ENCODE results near the gene BLTP3A. TPM values are rescaled to one million over a fixed set of nuclear protein-coding genes. Genes with fewer than 3 reads are reported as not detected.
"Not testable (repeated sequence)": the region's sequence is repeated elsewhere in the genome, so short reads cannot be mapped to it uniquely, and the experiment has no call there.

Gene BLTP3A
- total RNA-seq, 4 donors from 2014 or later: 11.7 to 19.6 (median 16.0) TPM

DNA sequence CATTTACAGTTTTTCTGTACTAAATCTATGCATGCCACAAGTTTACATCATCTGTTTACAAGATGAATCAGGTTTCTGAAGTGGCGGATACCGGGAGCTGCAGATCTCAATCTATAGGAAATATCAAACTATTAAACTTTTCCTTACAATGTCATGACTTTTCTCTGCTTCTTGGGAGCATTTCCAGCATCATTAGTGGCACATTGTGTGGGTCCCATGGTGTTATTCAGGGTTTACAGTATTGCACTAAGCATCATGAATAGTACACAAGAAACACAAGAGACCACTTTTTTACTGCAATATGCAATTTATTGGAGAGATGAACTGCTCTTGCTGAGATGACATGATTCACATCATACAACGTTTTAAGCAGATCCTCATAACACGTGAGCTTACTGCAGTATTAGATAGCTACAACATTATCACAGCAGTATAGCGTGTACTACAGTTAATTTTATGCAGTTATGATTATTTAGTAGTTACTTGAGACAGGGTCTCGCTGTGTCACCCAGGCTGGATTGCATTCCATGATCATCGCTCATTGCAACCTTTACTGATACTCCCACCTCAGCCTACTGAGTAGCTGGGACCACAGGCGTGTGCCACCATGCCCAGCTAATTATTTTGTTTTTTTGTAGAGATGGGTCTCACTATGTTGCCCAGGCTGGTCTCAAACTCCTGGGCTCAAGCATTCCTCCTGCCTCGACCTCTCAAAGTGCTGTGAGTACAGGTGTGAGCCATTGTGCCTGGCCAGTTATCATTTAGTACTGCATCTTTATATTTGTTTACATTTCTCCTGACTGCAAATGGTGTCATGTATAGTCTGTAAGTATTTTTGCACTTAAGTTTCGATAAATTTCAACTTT is 18.4 kb downstream of the BLTP3A start:
- ATAC-seq (ENCODE audit: low FRiP score) (no peak), DNase-seq (ENCODE audit: low spot score) (no peak)
- TF ChIP-seq, protein P1, sequence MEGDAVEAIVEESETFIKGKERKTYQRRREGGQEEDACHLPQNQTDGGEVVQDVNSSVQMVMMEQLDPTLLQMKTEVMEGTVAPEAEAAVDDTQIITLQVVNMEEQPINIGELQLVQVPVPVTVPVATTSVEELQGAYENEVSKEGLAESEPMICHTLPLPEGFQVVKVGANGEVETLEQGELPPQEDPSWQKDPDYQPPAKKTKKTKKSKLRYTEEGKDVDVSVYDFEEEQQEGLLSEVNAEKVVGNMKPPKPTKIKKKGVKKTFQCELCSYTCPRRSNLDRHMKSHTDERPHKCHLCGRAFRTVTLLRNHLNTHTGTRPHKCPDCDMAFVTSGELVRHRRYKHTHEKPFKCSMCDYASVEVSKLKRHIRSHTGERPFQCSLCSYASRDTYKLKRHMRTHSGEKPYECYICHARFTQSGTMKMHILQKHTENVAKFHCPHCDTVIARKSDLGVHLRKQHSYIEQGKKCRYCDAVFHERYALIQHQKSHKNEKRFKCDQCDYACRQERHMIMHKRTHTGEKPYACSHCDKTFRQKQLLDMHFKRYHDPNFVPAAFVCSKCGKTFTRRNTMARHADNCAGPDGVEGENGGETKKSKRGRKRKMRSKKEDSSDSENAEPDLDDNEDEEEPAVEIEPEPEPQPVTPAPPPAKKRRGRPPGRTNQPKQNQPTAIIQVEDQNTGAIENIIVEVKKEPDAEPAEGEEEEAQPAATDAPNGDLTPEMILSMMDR (IDR thresholded peaks at IDR 0.05): no peak

DNA sequence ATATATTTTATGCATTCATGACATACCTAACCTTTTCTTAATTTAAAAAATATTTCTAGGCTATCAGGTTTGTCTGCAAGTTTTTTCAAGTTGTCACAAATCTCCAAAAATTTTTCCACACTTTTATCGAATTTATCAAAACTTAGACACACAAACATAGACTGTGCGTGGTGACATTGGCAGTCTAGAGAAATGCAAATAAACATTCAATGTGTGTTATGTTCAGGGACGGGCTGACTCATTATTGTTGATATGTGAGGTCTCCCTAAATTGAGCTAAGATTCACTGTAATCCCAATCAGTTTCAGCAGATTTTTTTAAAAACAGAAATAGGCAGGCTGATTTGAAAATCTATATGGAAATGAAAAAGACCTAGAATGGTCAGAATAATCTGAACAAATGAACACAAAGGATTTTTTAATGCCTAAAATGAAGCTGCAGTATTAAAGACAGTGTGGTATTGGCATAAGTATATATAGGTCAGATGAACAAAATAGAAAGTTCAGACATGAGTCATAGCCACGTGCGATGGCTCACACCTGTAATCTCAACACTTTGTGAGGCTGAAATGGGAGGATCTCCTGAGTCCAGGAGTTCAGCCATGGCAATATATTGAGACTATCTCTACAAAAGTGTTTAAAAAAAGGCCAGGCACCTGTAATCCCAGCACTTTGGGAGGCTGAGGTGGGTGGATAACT is 19.2 kb downstream of the BLTP3A start:
- ATAC-seq (ENCODE audit: low FRiP score) (peak; percentile 51), DNase-seq (ENCODE audit: low spot score) (no peak)
- TF ChIP-seq, protein P1 (IDR thresholded peaks at IDR 0.05): no peak

- TF ChIP-seq, protein P1 (IDR thresholded peaks at IDR 0.05): no peak
- ATAC-seq (ENCODE audit: low FRiP score) (no peak), DNase-seq (ENCODE audit: low spot score) (no peak)
These were observed 21.3 kb downstream of the BLTP3A start for GRCh38 chr6:34813028-34813713.

DNA sequence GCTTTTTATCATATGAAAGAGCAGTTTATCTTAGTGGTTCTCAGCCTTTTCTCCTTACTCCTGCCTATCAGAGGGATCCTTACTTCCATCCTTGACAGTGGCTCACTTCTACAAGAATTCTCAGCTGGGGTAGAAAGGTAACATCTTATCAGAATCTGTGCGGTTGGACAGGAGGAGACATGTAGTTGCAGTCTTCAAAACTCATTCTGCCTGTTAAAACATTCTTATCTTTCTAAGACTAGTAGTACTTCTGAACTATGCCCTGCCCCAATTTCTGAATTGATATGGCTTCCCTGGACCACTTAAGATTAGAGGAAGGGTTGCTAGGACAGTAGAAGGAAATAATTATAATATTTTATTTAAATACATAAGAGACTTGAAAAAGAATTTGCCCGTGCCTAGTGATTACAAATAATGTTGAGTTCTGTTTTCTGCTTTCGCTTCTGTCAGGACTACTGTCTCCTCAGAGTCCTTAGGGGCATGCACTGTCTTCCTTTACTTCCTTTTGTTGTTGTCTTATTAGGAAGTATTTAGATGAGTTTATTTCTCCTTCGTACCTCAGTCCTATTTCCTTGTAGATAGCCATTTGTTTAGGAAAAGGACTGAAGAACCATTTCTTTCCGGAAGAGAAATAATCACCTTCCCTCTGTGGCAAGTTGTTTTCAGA is 24.9 kb downstream of the BLTP3A start:
- TF ChIP-seq, protein P1 (IDR thresholded peaks at IDR 0.05): no peak
- ATAC-seq (ENCODE audit: low FRiP score): no peak
- DNase-seq (ENCODE audit: low spot score): no peak

- TF ChIP-seq, protein P1 (IDR thresholded peaks at IDR 0.05): no peak
- ATAC-seq (ENCODE audit: low FRiP score): no peak
- no peak for DNase-seq (ENCODE audit: low spot score)
These were observed 25.6 kb downstream of the BLTP3A start for GRCh38 chr6:34817446-34817845.

DNA sequence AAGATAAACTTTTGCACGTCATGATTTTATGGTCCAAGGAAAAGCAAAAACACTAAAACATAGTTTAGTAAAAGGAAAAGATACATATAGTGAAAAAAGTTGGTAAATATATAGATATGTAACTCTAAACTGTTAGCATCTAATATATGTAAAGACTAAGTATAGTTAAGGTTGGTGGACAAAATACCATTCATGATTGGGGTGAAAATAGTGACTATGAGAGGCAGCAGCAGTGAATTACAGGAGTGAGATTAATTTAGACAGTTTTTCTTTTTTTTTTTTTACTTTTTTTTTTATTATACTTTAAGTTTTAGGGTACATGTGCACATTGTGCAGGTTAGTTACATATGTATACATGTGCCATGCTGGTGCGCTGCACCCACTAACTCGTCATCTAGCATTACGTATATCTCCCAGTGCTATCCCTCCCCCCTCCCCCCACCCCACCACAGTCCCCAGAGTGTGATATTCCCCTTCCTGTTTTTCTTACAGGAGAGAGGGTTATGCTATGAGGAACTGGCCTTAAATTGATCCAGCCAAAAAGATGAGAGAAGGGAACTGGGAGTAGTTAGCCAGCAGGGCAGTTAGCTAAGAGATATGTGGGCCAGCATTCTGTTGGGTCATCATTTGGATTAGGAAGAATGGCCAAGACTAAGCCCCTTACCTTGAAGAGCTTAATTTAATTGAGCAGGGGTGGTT is 27.1 kb downstream of the BLTP3A start:
- not testable (repeated sequence) for ATAC-seq (ENCODE audit: low FRiP score); DNase-seq (ENCODE audit: low spot score)

Data from omental fat pad (tissue), 4 donors.